DND-41 (cell line): Measurements from ENCODE around the gene MBNL2.

ENCODE experiments used
- CTCF ChIP-seq: IDR thresholded peaks from 2 replicates; pipeline ENCODE4 v1.5.1; 2012; ENCODE audit warnings: borderline replicate concordance, low read length, moderate library complexity, mild to moderate bottlenecking; ENCODE audit not compliant: poor library complexity, severe bottlenecking; ENCODE audit errors: extremely low read depth
- EZH2 ChIP-seq: IDR thresholded peaks from 3 replicates; pipeline ENCODE4 v1.6.1; 2012; ENCODE audit warnings: borderline replicate concordance, low read depth, mild to moderate bottlenecking, moderate library complexity, low read length, inconsistent platforms; ENCODE audit not compliant: severe bottlenecking

DNA sequence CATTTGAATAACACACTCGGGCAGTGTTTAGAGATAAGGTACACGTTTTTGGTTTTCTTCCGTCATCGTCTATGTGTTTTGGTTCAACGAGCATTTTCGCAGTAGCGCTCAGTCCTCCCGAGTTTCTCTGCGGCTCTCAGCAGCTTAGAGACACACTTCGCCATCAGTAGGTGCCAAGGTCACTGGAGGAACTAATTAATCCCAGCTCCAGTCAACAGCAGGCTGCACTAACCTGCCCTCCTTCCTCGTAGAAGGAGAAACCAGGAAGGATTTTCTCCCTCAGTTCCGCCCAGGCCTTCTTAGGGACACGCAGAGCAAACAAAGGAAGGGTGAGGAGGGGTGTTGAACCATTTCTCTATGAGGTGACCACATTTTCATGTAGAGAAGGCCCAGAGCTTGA lies 12.6 kb downstream of the MBNL2 start:
- TF ChIP-seq CTCF (no peak), EZH2 (no peak)
